Neutrophil (primary cell): Measurements from ENCODE around the gene TMEM120A.

ENCODE experiments used
- H3K27ac ChIP-seq: fragments of 200-600 bp; sonication (generic); 2 replicates; pipeline ENCODE4 v1.5.1; 2016; ENCODE audit warnings: mild to moderate bottlenecking, moderate library complexity
- H3K27me3 ChIP-seq: fragments of 200-600 bp; sonication (generic); 2 replicates; pipeline ENCODE4 v1.6.0; 2016; ENCODE audit warnings: mild to moderate bottlenecking
- H3K36me3 ChIP-seq: fragments of 200-600 bp; sonication (generic); 2 replicates; pipeline ENCODE4 v1.5.1; 2017
- H3K4me1 ChIP-seq, 2 experiments: fragments of 200-600 bp in 1 of 2; sonication (generic) in 1 of 2; 1 replicate in 1 of 2; 2 replicates in 1 of 2; pipeline versions ENCODE4 v1.5.1 to v1.6.1; 2013 to 2016; ENCODE audit warnings: low read depth in 1 of 2, low read length in 1 of 2, mild to moderate bottlenecking in 1 of 2, moderate library complexity in 1 of 2; ENCODE audit not compliant: control insufficient read depth in 1 of 2, insufficient read depth in 1 of 2
- H3K4me3 ChIP-seq, 2 experiments: fragments of 200-600 bp in 1 of 2; sonication (generic) in 1 of 2; 1 replicate in 1 of 2; 2 replicates in 1 of 2; pipeline ENCODE4 v1.5.1; 2013 to 2016; ENCODE audit warnings: low read depth in 1 of 2, low read length in 1 of 2, mild to moderate bottlenecking in 1 of 2, moderate library complexity in 1 of 2
- H3K9me3 ChIP-seq: fragments of 200-600 bp; sonication (generic); 2 replicates; pipeline ENCODE4 v1.5.1; 2016
- CTCF ChIP-seq: fragments of 200-600 bp; sonication (generic); IDR thresholded peaks from 2 replicates; pipeline ENCODE4 v1.5.1; 2016; ENCODE audit warnings: antibody characterized with exemption

The TMEM120A gene

GRCh38 chr7:75943864-75944263 is 50.5 kb downstream of the TMEM120A start:
- Histone ChIP-seq H3K27ac (no peak overlapping the region), H3K36me3 (no peaks in the 10 kb centered on the region), H3K9me3 (no peaks in the 10 kb centered on the region), H3K27me3 (no peaks in the 10 kb centered on the region), H3K4me3 (no peak overlapping the region), H3K4me1 (peaks cover 37 to 64% of the 10 kb centered on the region in 2 experiments)
- no peak for TF ChIP-seq CTCF

- Histone ChIP-seq H3K4me3 (no peak overlapping the region), H3K4me1 (peaks cover under 1 to 17% of the 10 kb centered on the region in 2 experiments), H3K36me3 (no peaks in the 10 kb centered on the region), H3K27me3 (no peaks in the 10 kb centered on the region), H3K9me3 (no peaks in the 10 kb centered on the region), H3K27ac (no peak overlapping the region)
- TF ChIP-seq CTCF = no peak
These were observed 55.5 kb downstream of the TMEM120A start for GRCh38 chr7:75938921-75939320.

DNA sequence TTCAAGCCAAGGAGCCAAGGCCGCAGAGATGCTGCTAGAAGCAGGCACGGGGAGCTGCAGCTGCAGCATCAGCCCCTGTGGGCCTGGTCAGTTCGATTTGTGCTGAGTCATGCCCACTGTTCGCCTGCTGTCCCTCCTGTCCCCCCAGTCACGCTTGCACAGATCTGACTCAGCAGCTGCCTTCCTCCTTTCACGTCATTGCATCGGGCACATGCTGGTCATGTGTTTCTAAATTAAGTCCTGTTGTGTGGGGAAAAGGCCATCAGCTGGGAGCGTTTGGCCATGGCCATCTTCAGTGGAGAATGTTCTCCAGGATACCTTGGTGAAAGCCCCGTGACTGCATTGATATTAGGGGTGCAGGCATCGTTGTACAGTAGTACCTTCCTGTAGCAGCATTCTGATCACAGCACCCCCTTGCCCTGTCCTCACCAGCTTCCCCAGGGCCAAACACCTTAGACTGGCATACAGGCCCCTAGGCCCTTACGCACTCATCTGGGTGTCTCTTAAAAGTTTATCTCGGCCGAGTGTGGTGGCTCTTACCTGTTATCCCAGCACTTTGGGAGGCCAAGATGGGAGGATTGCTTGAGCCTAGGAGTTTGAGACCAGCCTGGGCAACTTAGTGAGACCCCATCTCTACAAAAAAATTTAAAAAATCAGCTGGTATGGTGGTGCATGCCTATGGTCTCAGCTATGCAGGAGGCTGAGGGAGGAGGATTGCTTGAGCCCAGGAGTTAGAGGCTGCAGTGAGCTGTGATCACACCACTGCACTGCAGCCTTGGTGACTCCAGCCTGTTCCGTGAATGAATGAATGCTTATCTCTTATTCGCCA is 56.2 kb downstream of the TMEM120A start:
- H3K4me1 ChIP-seq = peaks cover 0 to 9% of the 10 kb centered on the region in 2 experiments
- no peaks in the 10 kb centered on the region for H3K9me3 ChIP-seq
- no peak overlapping the region for H3K27ac ChIP-seq
- H3K36me3 ChIP-seq = no peaks in the 10 kb centered on the region
- no peak overlapping the region for H3K4me3 ChIP-seq
- no peaks in the 10 kb centered on the region for H3K27me3 ChIP-seq
- TF ChIP-seq CTCF = no peak
